GM23338 (cell line): ENCODE results near the gene SCAPER. TPM values are rescaled to one million over a fixed set of nuclear protein-coding genes. Genes with fewer than 3 reads are reported as not detected.
A peak's percentile ranks its signal among the peaks of the same experiment; 100 is the strongest.

Source experiments
- ATAC-seq: fragments of 200-7000 bp; cut with Tn5 transposase; 3 replicates; pipeline ENCODE4 v1.9.1; 2020
- DNase-seq: peaks from one replicate; pipeline ENCODE4 v3.0.0-alpha.2; 2015; ENCODE audit warnings: low spot score
- H2AFZ ChIP-seq: fragments of 200-600 bp; sonication (generic); 2 replicates; pipeline ENCODE4 v1.8.0; 2016; ENCODE audit warnings: antibody characterized with exemption, mild to moderate bottlenecking, moderate library complexity
- H3F3A ChIP-seq: fragments of 200-600 bp; sonication (generic); replicated peaks from 2 replicates; pipeline ENCODE4 v1.8.0; 2017; ENCODE audit warnings: antibody characterized with exemption, mixed run types, low read depth
- H3K27ac ChIP-seq: fragments of 200-600 bp; sonication (generic); 2 replicates; pipeline ENCODE4 v1.6.1; 2016; ENCODE audit warnings: low read depth
- H3K27me3 ChIP-seq: fragments of 200-600 bp; sonication (generic); 2 replicates; pipeline ENCODE4 v1.8.0; 2016; ENCODE audit warnings: mild to moderate bottlenecking, mixed run types, moderate library complexity; ENCODE audit not compliant: insufficient read depth
- H3K36me3 ChIP-seq: fragments of 200-600 bp; sonication (generic); 2 replicates; pipeline ENCODE4 v1.8.0; 2016; ENCODE audit warnings: mild to moderate bottlenecking; ENCODE audit not compliant: insufficient read depth
- H3K4me1 ChIP-seq: fragments of 200-600 bp; sonication (generic); 2 replicates; pipeline ENCODE4 v1.8.0; 2016; ENCODE audit warnings: mild to moderate bottlenecking, moderate library complexity; ENCODE audit not compliant: insufficient read depth
- H3K4me2 ChIP-seq: fragments of 200-600 bp; sonication (generic); 2 replicates; pipeline ENCODE4 v1.7.1; 2017; ENCODE audit warnings: mixed run types
- H3K4me3 ChIP-seq: fragments of 200-600 bp; sonication (generic); 2 replicates; pipeline ENCODE4 v1.6.1; 2016; ENCODE audit warnings: mixed run types
- H3K79me2 ChIP-seq: fragments of 200-600 bp; sonication (generic); replicated peaks from 2 replicates; pipeline ENCODE4 v1.8.0; 2017; ENCODE audit warnings: mild to moderate bottlenecking; ENCODE audit not compliant: insufficient read depth
- H3K9me2 ChIP-seq: fragments of 200-600 bp; sonication (generic); 2 replicates; pipeline ENCODE4 v1.8.0; 2017; ENCODE audit not compliant: insufficient read depth
- H4K20me1 ChIP-seq: fragments of 200-600 bp; sonication (generic); replicated peaks from 2 replicates; pipeline ENCODE4 v1.8.0; 2017; ENCODE audit warnings: mild to moderate bottlenecking; ENCODE audit not compliant: insufficient read depth
- H3K27ac Mint-ChIP-seq: 2 replicates; pipeline ENCODE4 v1.8.0; 2020; ENCODE audit warnings: inconsistent platforms, mild to moderate bottlenecking, moderate library complexity, mixed read lengths
- H3K27me3 Mint-ChIP-seq: 3 replicates; pipeline ENCODE4 v1.8.0; 2022; ENCODE audit warnings: low read depth, mild to moderate bottlenecking, moderate library complexity, mixed read lengths, inconsistent platforms; ENCODE audit not compliant: insufficient read depth, poor library complexity
- H3K36me3 Mint-ChIP-seq: 3 replicates; pipeline ENCODE4 v1.8.0; 2021; ENCODE audit warnings: low read depth, mild to moderate bottlenecking, inconsistent platforms, moderate library complexity, mixed read lengths
- H3K4me1 Mint-ChIP-seq: 3 replicates; pipeline ENCODE4 v1.8.0; 2020; ENCODE audit warnings: mild to moderate bottlenecking, inconsistent platforms, mixed read lengths
- H3K4me3 Mint-ChIP-seq: 3 replicates; pipeline ENCODE4 v1.8.0; 2021; ENCODE audit warnings: moderate library complexity, mild to moderate bottlenecking, inconsistent platforms, mixed read lengths
- H3K9me3 Mint-ChIP-seq: 3 replicates; pipeline ENCODE4 v1.8.0; 2020; ENCODE audit warnings: moderate library complexity, mild to moderate bottlenecking, inconsistent platforms, mixed read lengths
- CREB1 ChIP-seq: fragments of 250-450 bp; sonication (Bioruptor Pico); IDR thresholded peaks from 2 replicates; pipeline ENCODE4 v1.5.0; 2020; ENCODE audit warnings: low read depth, mild to moderate bottlenecking, moderate library complexity
- CTCF ChIP-seq, 2 experiments: fragments of 200-600 bp in 1 of 2; sonication (generic) in 1 of 2; conservative IDR thresholded peaks; 2 replicates each; pipeline versions ENCODE4 v1.5.1 to v1.6.1; 2016 to 2017; ENCODE audit warnings: antibody characterized with exemption in 2 of 2, low read depth in 2 of 2, mild to moderate bottlenecking in 2 of 2, moderate library complexity in 1 of 2
- EZH2 ChIP-seq: fragments of 200-600 bp; sonication (generic); IDR thresholded peaks from one replicate; pipeline ENCODE4 v1.8.0; 2017; ENCODE audit warnings: antibody characterized with exemption, mild to moderate bottlenecking, low read depth; ENCODE audit not compliant: unreplicated experiment
- EZH2phosphoT487 ChIP-seq: fragments of 200-600 bp; sonication (generic); IDR thresholded peaks from one replicate; pipeline ENCODE4 v1.8.1; 2018; ENCODE audit warnings: antibody characterized with exemption; ENCODE audit not compliant: unreplicated experiment
- NANOG ChIP-seq: IDR thresholded peaks from 2 replicates; pipeline ENCODE4 v1.6.1; 2016; ENCODE audit warnings: antibody characterized with exemption, borderline replicate concordance
- POLR2AphosphoS5 ChIP-seq: IDR thresholded peaks from 2 replicates; pipeline ENCODE4 v1.6.1; 2016; ENCODE audit warnings: antibody characterized with exemption, low read depth
- STAT1 ChIP-seq: IDR thresholded peaks from one replicate; pipeline ENCODE4 v1.6.1; 2016; ENCODE audit warnings: antibody characterized with exemption; ENCODE audit not compliant: unreplicated experiment
- ZNF114 ChIP-seq: fragments of 250-450 bp; sonication (Bioruptor Pico); IDR thresholded peaks from 2 replicates; pipeline ENCODE4 v1.5.0; 2020; ENCODE audit warnings: mild to moderate bottlenecking, moderate library complexity
- ZNF331 ChIP-seq: fragments of 250-450 bp; sonication (Bioruptor Pico); IDR thresholded peaks from 2 replicates; pipeline ENCODE4 v1.5.0; 2020; ENCODE audit warnings: low read depth, mild to moderate bottlenecking, moderate library complexity
- polyA plus RNA-seq: library from polyadenylated mRNA; unstranded; fragments of >200 nt; fragmentation: Nextera tagmentation; extraction: Ambion mirVana; gene quantifications from 2 replicates; pipeline ENCODE4 v1.2.1, GENCODE V29; 2016
- total RNA-seq: library from RNA; depleted of rRNA; stranded (reverse); fragments of >200 nt; shearing (Covaris generic); gene quantifications from 2 replicates; pipeline ENCODE4 v1.2.3, GENCODE V29; 2014
- TF ChIP-seq, protein P1 (sequence below): IDR thresholded peaks from 2 replicates; pipeline ENCODE4 v1.6.1; 2016; ENCODE audit warnings: antibody characterized with exemption
- TF ChIP-seq, protein P2 (sequence below): IDR thresholded peaks from one replicate; pipeline ENCODE4 v1.6.1; 2018; ENCODE audit warnings: antibody characterized with exemption; ENCODE audit not compliant: unreplicated experiment

Gene SCAPER
- total and polyA plus RNA-seq, 2 experiments from 2014 or later: 9.1 to 17.6 TPM

- Mint-ChIP-seq H3K27me3 (no peaks in the 10 kb centered on the region), H3K4me1 (no peaks in the 10 kb centered on the region; the same call in 2 of the 3 replicates), H3K4me3 (no peak overlapping the region), H3K36me3 (no peaks in the 10 kb centered on the region), H3K9me3 (no peaks in the 10 kb centered on the region), H3K27ac (no peak overlapping the region; the same call in 1 of the 2 replicates)
- no peak overlapping the region for H3K4me2 ChIP-seq
- no peaks in the 10 kb centered on the region for H3F3A ChIP-seq
- no peaks in the 10 kb centered on the region for H3K9me2 ChIP-seq
- DNase-seq (peak; percentile 5), ATAC-seq (no peak; the same call in 2 of the 3 replicates)
- H3K36me3 ChIP-seq: no peaks in the 10 kb centered on the region
- no peaks in the 10 kb centered on the region for H3K79me2 ChIP-seq
- H3K4me3 ChIP-seq: no peak overlapping the region
- no peaks in the 10 kb centered on the region for H4K20me1 ChIP-seq
- H3K27me3 ChIP-seq: no peaks in the 10 kb centered on the region
- H2AFZ ChIP-seq: no peak overlapping the region
- TF ChIP-seq, protein P1, sequence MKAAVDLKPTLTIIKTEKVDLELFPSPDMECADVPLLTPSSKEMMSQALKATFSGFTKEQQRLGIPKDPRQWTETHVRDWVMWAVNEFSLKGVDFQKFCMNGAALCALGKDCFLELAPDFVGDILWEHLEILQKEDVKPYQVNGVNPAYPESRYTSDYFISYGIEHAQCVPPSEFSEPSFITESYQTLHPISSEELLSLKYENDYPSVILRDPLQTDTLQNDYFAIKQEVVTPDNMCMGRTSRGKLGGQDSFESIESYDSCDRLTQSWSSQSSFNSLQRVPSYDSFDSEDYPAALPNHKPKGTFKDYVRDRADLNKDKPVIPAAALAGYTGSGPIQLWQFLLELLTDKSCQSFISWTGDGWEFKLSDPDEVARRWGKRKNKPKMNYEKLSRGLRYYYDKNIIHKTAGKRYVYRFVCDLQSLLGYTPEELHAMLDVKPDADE: no peak
- no peak for TF ChIP-seq ZNF331 (CRISPR knock-in tag)
- TF ChIP-seq STAT1: no peak
- TF ChIP-seq POLR2AphosphoS5: no peak
- no peak for TF ChIP-seq EZH2phosphoT487
- H3K4me1 ChIP-seq: no peaks in the 10 kb centered on the region
- no peak overlapping the region for H3K27ac ChIP-seq
These were observed 41.4 kb downstream of the SCAPER start for GRCh38 chr15:76863693-76864092.

- Histone ChIP-seq H3K27ac (no peak overlapping the region), H4K20me1 (no peaks in the 10 kb centered on the region), H3K79me2 (no peaks in the 10 kb centered on the region), H2AFZ (no peak overlapping the region), H3K36me3 (no peaks in the 10 kb centered on the region), H3K4me1 (no peaks in the 10 kb centered on the region), H3F3A (no peaks in the 10 kb centered on the region), H3K4me3 (no peak overlapping the region), H3K27me3 (no peaks in the 10 kb centered on the region), H3K4me2 (no peak overlapping the region), H3K9me2 (no peaks in the 10 kb centered on the region)
- Mint-ChIP-seq H3K4me3 (no peak overlapping the region), H3K27me3 (no peaks in the 10 kb centered on the region), H3K27ac (no peak overlapping the region), H3K4me1 (no peaks in the 10 kb centered on the region; the same call in 2 of the 3 replicates), H3K36me3 (no peaks in the 10 kb centered on the region), H3K9me3 (no peaks in the 10 kb centered on the region)
- DNase-seq: no peak
- ATAC-seq: no peak
- TF ChIP-seq EZH2: no peak
- TF ChIP-seq STAT1: no peak
- TF ChIP-seq, protein P1: no peak
- no peak for TF ChIP-seq ZNF114 (CRISPR knock-in tag)
- TF ChIP-seq, protein P2, sequence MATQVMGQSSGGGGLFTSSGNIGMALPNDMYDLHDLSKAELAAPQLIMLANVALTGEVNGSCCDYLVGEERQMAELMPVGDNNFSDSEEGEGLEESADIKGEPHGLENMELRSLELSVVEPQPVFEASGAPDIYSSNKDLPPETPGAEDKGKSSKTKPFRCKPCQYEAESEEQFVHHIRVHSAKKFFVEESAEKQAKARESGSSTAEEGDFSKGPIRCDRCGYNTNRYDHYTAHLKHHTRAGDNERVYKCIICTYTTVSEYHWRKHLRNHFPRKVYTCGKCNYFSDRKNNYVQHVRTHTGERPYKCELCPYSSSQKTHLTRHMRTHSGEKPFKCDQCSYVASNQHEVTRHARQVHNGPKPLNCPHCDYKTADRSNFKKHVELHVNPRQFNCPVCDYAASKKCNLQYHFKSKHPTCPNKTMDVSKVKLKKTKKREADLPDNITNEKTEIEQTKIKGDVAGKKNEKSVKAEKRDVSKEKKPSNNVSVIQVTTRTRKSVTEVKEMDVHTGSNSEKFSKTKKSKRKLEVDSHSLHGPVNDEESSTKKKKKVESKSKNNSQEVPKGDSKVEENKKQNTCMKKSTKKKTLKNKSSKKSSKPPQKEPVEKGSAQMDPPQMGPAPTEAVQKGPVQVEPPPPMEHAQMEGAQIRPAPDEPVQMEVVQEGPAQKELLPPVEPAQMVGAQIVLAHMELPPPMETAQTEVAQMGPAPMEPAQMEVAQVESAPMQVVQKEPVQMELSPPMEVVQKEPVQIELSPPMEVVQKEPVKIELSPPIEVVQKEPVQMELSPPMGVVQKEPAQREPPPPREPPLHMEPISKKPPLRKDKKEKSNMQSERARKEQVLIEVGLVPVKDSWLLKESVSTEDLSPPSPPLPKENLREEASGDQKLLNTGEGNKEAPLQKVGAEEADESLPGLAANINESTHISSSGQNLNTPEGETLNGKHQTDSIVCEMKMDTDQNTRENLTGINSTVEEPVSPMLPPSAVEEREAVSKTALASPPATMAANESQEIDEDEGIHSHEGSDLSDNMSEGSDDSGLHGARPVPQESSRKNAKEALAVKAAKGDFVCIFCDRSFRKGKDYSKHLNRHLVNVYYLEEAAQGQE: no peak
- no peak for TF ChIP-seq NANOG
- TF ChIP-seq CTCF (conservative IDR thresholded peaks at IDR 0.05; ENCODE audit: low read depth in 2 of 2): no peak
- TF ChIP-seq EZH2phosphoT487: no peak
- no peak for TF ChIP-seq CREB1 (CRISPR knock-in tag)
- TF ChIP-seq POLR2AphosphoS5: no peak
- no peak for TF ChIP-seq ZNF331 (CRISPR knock-in tag)
These were observed 42.0 kb downstream of the SCAPER start for GRCh38 chr15:76863123-76863522.
